ENCODE results near the gene HOXD4.
A peak's percentile ranks its signal among the peaks of the same experiment; 100 is the strongest.

The HOXD4 gene

DNA sequence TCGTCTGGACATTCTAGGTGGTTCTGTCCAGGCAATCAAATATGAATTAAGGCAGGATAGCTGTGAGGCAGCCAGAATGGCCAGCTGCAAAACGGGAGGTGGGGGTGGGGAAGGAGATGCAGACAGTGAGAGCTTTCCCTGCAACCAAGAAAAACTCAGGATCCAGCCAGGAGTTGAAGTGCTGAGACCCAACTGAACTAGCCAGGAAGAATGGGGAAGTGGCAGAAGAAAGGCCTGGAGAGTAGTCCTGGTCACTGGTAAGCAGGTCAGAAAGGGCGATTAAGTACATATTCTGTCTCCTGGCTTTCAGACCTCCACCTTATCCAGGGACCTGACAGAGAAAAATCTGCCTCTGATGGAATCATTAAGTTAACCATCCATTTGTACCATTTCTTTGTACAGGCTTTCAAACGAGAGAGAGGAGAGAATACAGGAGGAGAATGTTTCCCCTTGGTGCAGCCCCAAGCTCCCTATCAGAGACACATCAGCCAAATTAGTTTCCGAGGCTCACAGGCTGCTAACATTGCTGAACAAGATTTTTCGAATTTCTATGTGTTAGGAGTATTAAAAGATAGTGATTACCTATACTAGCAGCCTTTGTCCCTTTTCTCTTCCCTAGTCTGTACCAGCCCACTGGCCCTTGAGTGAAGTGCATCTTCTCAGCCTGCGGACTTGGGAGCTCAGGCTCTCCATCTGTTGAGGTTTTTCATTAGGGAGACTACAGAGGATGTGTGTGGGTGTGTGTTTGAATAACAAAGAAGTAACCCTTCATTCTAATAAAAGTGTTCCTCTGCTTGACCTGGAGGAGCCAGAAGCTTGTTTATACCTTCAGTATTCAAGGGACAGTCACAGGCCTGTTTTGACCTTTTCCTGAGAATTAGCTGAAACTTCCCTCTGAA lies 24.6 kb downstream of the HOXD4 start:
- no peak overlapping the region for H3K4me3 ChIP-seq (ENCODE audit: low read depth, low read length)
- no peak for DNase-seq (ENCODE audit: low read depth)
- TF ChIP-seq CTCF (IDR thresholded peaks at IDR 0.05; ENCODE audit: low read depth, low read length, missing control alignments): no peak

DNA sequence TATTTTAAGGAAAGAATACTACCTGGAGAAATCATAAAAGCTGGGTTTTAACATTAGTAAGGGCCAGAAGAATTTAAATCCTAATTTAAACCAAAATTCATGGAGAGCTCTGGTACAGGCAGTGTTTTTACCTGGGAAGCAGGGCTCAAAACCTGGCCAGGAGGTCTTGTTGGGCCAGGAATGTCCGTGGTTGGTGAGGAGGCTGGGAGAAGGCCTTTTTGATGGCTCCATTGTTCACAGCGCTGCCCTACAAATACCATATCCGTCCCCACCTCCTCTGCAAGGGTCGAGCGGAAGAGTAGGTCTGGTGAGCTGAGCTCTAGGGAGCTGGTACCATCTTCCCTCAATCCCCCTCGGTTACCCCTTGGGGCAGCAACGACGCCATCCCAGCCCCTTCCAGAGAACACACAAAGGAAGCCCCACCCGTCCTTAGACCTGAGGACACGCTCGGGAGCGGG lies 26.3 kb downstream of the HOXD4 start:
- no peak for TF ChIP-seq CTCF (IDR thresholded peaks at IDR 0.05; ENCODE audit: low read depth, low read length, missing control alignments)
- no peak for DNase-seq (ENCODE audit: low read depth)
- no peak overlapping the region for H3K4me3 ChIP-seq (ENCODE audit: low read depth, low read length)

DNA sequence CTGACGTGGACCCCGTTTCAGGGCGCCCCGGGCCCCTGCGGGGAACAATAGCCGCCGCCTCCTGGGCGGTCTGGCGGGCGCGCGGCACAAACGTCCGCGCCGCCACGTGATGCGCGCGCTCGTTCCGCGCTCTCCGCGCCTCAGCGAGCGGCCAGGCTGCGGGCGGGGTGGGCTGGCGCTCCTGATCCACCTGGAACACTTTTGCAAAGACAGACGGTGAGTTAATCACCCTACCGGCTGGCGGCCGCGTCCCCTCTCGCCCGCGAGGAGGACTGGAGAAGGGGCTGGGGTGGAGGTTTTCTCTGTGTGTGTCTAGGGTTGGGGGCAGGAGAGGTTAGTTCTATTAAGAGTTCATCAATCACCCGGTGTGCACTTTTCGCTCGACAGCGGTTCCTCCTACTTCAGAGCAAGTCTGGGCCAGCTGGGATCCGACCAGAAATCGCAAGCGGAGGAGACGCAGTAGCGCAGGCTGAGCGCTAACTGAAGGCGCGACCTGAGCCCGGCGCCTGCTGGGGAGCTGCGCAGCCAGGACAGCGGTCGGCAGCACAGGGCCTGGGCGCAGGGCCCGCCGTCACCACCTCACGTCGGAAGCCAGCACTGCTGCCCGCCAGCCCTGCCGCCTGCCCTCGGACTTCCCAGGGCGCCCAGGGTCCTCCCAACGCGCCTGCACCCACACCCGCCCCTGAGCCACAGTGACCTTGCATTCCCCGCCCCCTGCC lies 26.8 kb downstream of the HOXD4 start:
- TF ChIP-seq CTCF (IDR thresholded peaks at IDR 0.05; ENCODE audit: low read depth, low read length, missing control alignments): no peak
- H3K4me3 ChIP-seq (ENCODE audit: low read depth, low read length): peak overlapping the region; percentile 37
- DNase-seq (ENCODE audit: low read depth): no peak

- no peak overlapping the region for H3K4me3 ChIP-seq (ENCODE audit: low read depth, low read length)
- no peak for TF ChIP-seq CTCF (IDR thresholded peaks at IDR 0.05; ENCODE audit: low read depth, low read length, missing control alignments)
- no peak for DNase-seq (ENCODE audit: low read depth)
These were observed 27.5 kb downstream of the HOXD4 start for GRCh38 chr2:176178757-176179295.

DNA sequence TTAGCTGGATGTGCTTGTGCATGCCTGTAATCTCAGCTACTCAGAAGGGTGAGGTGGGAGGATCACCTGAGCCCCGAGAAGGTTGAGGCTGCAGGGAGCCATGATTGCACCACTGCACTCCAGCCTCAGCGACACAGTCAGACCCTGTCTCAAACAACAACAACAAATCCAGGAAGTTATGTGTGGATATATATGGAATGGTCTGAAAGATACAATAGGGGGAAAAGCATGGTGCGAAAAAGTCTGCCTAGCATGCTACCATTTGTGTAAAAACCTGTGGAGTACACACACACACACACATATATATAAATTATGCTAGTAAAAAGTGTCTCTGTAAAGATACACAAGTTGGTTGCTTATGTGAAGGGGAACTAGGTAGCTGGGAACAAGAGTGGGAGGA lies 30.2 kb downstream of the HOXD4 start:
- DNase-seq (ENCODE audit: low read depth): no peak
- no peak overlapping the region for H3K4me3 ChIP-seq (ENCODE audit: low read depth, low read length)
- no peak for TF ChIP-seq CTCF (IDR thresholded peaks at IDR 0.05; ENCODE audit: low read depth, low read length, missing control alignments)

DNA sequence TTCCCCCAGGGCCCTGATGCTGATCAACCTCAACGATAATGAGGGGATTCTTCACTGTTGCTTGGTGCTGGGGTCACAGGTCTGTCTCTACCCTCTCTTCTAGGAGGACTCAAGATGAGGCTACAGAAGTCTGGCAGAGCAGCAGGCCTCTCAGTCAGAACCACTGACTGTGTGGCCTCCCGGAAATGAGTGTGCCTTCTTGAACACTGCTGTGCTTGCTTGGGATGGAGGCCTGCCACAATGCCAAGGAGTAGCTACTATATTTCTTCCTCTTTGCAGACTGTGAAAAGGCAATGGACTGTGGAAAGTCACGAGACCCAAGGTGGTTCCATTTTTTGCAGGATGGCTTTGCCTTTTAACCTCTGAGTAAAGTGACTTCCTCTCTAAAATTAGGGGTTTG lies 31.3 kb downstream of the HOXD4 start:
- DNase-seq (ENCODE audit: low read depth): no peak
- TF ChIP-seq CTCF (IDR thresholded peaks at IDR 0.05; ENCODE audit: low read depth, low read length, missing control alignments): no peak
- no peak overlapping the region for H3K4me3 ChIP-seq (ENCODE audit: low read depth, low read length)
